WERI-Rb-1 (cell line): ENCODE results near the gene B3GAT1.

Experiments
- DNase-seq: peaks from one replicate; pipeline ENCODE4 v3.0.0-alpha.2; 2020
- H3K27ac ChIP-seq: fragments of 250-450 bp; sonication (Bioruptor Pico); 2 replicates; pipeline ENCODE4 v1.5.1; 2020; ENCODE audit warnings: mild to moderate bottlenecking, moderate library complexity
- H3K27me3 ChIP-seq: fragments of 250-450 bp; sonication (Bioruptor Pico); 2 replicates; pipeline ENCODE4 v1.5.1; 2021; ENCODE audit warnings: mild to moderate bottlenecking, low read depth, moderate library complexity; ENCODE audit not compliant: insufficient read depth, severe bottlenecking
- H3K36me3 ChIP-seq: fragments of 250-450 bp; sonication (Bioruptor Pico); 2 replicates; pipeline ENCODE4 v1.5.1; 2020; ENCODE audit warnings: mild to moderate bottlenecking, moderate library complexity
- H3K4me3 ChIP-seq: 2 replicates; pipeline ENCODE4 v1.5.1; 2011; ENCODE audit warnings: low read depth, mild to moderate bottlenecking, control low read depth, low read length
- H3K9me3 ChIP-seq: fragments of 250-450 bp; sonication (Bioruptor Pico); 2 replicates; pipeline ENCODE4 v1.5.1; 2021; ENCODE audit warnings: mild to moderate bottlenecking, moderate library complexity; ENCODE audit not compliant: severe bottlenecking
- TF ChIP-seq, protein P1 (sequence below): IDR thresholded peaks from 2 replicates; pipeline ENCODE4 v1.5.1; 2011; ENCODE audit warnings: low read depth, mild to moderate bottlenecking, control low read depth, inconsistent platforms, low read length

B3GAT1 gene

DNA sequence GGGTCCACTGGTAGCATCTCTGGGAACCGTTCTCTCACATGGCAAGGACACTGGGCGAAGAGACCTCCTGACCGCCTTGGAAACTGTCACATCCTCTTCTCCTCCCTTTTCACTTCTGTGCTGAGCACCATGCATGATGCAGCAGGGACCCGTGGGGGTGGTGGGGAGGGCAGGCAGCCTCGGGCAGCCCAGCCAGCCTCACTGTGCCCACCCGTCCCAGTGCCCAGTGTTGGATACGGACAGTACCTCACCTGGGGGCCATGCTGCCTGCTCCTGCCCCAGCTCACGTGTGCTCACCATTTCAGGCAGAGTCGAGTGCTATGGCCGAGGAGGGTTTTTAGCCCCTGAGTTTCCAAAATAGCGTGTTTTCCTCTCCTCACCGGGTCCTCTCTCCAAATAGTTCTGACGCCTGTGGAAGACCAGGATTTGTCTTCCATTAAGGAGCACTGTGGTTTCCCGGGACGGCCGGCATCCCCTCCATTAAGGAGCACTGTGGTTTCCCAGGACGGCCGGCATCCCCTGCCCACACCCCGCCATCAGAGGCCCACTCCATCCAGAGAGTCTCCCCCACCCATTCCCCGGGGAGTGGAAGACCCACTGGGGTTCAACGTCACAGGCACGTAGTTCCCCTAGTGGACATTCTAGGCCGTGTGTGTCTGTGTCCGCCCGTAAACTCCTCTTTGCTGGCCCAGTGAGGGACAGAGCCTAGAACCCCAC lies 22.4 kb downstream of the B3GAT1 start:
- DNase-seq, result no peak
- H3K4me3 ChIP-seq, result no peak overlapping the region
- H3K27me3 ChIP-seq, result peaks cover 29% of the 10 kb centered on the region
- TF ChIP-seq, protein P1, sequence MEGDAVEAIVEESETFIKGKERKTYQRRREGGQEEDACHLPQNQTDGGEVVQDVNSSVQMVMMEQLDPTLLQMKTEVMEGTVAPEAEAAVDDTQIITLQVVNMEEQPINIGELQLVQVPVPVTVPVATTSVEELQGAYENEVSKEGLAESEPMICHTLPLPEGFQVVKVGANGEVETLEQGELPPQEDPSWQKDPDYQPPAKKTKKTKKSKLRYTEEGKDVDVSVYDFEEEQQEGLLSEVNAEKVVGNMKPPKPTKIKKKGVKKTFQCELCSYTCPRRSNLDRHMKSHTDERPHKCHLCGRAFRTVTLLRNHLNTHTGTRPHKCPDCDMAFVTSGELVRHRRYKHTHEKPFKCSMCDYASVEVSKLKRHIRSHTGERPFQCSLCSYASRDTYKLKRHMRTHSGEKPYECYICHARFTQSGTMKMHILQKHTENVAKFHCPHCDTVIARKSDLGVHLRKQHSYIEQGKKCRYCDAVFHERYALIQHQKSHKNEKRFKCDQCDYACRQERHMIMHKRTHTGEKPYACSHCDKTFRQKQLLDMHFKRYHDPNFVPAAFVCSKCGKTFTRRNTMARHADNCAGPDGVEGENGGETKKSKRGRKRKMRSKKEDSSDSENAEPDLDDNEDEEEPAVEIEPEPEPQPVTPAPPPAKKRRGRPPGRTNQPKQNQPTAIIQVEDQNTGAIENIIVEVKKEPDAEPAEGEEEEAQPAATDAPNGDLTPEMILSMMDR, result peak; percentile 28; the same call in 1 of the 2 replicates
- H3K9me3 ChIP-seq, result no peaks in the 10 kb centered on the region
- no peak overlapping the region for H3K27ac ChIP-seq
- no peaks in the 10 kb centered on the region for H3K36me3 ChIP-seq

DNA sequence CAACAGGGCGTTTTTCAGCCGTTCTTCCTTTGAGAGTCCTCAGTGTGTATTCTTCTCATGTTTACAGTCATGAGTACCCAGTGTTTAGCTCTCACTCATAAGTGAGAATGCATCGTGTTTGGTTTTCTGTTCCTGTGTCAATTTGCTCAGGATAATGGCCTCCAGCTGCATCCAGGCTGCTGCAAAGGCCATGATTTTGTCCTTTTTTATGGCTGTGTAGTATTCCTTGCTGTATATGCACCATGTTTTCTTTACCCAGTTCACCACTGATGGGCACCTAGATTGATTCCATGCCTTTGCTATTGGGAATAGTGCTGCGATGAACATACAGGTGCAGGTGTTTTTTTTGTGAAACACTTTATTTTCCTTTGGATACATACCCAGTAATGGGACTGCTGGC lies 23.5 kb downstream of the B3GAT1 start:
- no peaks in the 10 kb centered on the region for H3K9me3 ChIP-seq
- no peak overlapping the region for H3K4me3 ChIP-seq
- TF ChIP-seq, protein P1, result no peak
- no peaks in the 10 kb centered on the region for H3K36me3 ChIP-seq
- DNase-seq, result no peak
- H3K27me3 ChIP-seq, result peaks cover 25% of the 10 kb centered on the region
- no peak overlapping the region for H3K27ac ChIP-seq

DNA sequence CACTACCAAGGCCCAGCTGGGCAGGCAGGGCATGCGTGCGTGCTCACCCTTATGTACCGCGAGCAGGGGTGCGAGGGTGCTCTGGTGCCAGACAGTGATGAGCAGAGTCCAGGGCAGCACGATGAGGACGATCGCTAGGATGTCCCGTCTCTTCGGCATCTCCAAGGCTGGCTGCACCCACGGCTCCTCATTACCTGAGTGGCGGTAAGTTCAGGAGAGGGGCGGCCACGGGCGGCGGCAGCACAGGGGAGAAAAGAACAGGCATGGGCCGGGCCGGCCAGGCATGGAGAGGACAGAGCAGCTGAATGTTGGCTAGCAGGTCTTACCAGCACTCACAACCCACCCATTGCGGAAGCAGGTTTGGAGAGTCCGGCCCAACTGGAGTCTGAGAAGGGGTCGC lies 24.5 kb downstream of the B3GAT1 start:
- H3K36me3 ChIP-seq, result no peaks in the 10 kb centered on the region
- TF ChIP-seq, protein P1, result no peak
- H3K27ac ChIP-seq, result no peak overlapping the region
- DNase-seq, result no peak
- no peaks in the 10 kb centered on the region for H3K9me3 ChIP-seq
- H3K27me3 ChIP-seq, result peaks cover 19% of the 10 kb centered on the region
- H3K4me3 ChIP-seq, result no peak overlapping the region

GRCh38 chr11:134386945-134387344 lies 25.1 kb downstream of the B3GAT1 start:
- H3K4me3 ChIP-seq, result no peak overlapping the region
- H3K36me3 ChIP-seq, result no peaks in the 10 kb centered on the region
- no peaks in the 10 kb centered on the region for H3K9me3 ChIP-seq
- TF ChIP-seq, protein P1, result no peak
- peaks cover 16% of the 10 kb centered on the region for H3K27me3 ChIP-seq
- DNase-seq, result no peak
- H3K27ac ChIP-seq, result no peak overlapping the region

DNA sequence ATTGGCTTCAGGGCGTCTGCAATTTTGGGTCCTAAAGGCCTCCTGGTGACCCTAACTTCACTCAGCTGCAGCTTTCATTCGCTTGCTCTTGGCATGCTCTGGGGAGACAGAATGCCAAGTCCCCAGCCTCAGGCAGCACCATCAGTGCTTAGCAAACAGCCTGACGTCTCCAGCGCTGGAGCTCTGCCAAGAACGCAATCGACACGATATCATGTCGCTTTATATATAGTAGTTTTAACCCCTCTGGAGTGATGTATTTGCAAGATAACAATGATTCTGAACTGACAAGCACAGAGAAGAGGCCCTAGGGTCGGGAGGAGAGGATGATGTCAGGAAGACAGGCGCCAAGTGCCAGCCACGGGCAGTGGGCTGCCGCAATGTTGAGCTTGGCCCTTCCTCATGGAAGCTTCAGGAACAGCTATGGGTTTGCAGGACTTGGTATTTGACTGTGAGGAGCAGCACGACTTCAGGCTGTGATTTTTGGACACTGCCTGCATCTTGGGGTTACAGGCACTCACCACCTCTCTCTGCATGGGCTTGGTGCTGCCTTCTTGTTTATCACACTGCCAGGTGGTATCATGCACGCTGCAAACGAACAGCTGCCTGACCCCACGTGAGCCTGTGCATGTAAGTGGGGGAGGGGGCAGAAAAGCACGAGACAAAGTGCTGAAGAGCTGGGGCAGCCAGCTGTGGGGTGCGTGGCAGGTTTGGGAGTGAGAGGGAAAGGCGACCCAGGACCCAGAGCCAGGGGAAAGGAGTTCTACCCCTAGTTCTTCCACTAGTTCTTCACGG lies 26.1 kb downstream of the B3GAT1 start:
- TF ChIP-seq, protein P1, result no peak
- H3K27me3 ChIP-seq, result peaks cover 9% of the 10 kb centered on the region
- no peak overlapping the region for H3K27ac ChIP-seq
- no peak overlapping the region for H3K4me3 ChIP-seq
- no peak for DNase-seq
- H3K9me3 ChIP-seq, result no peaks in the 10 kb centered on the region
- no peaks in the 10 kb centered on the region for H3K36me3 ChIP-seq
